Spleen (tissue), 7 donors: ENCODE data around the gene TTC28.
"Not testable (repeated sequence)": the region's sequence is repeated elsewhere in the genome, so short reads cannot be mapped to it uniquely, and the experiment has no call there.

Experiments used
- POLR2A ChIP-seq, 3 donors: fragments of 450-650 bp; IDR thresholded peaks; one replicate each; pipeline ENCODE4 v1.5.1; 2017; ENCODE audit warnings: antibody characterized with exemption in 3 of 3, mild to moderate bottlenecking in 1 of 3
- POLR2AphosphoS5 ChIP-seq, 3 donors: sonication (generic); formaldehyde crosslinking; IDR thresholded peaks; one replicate each; pipeline ENCODE4 v1.5.1; 2017; ENCODE audit warnings: antibody characterized with exemption in 3 of 3
- TF ChIP-seq, protein P1 (sequence below), 11 experiments: fragments of 200-600 bp in 7 of 11; fragments of 450-650 bp in 4 of 11; sonication (generic) in 4 of 11; IDR thresholded peaks in 8 of 11; conservative IDR thresholded peaks in 3 of 11; 1 replicate in 7 of 11; 2 replicates in 4 of 11; pipeline versions ENCODE4 v1.4.0 to v1.8.0; 2016 to 2021; ENCODE audit warnings: antibody characterized with exemption in 11 of 11, inconsistent platforms in 4 of 11, mild to moderate bottlenecking in 1 of 11
- donor health status: DM: no; HTN: no; CAD: no; lungs with moderate emphysema.
- donor health status: DM: no; HTN: no; CAD: no.
- donor health status: DM: no; HTN: no; CAD: no.

DNA sequence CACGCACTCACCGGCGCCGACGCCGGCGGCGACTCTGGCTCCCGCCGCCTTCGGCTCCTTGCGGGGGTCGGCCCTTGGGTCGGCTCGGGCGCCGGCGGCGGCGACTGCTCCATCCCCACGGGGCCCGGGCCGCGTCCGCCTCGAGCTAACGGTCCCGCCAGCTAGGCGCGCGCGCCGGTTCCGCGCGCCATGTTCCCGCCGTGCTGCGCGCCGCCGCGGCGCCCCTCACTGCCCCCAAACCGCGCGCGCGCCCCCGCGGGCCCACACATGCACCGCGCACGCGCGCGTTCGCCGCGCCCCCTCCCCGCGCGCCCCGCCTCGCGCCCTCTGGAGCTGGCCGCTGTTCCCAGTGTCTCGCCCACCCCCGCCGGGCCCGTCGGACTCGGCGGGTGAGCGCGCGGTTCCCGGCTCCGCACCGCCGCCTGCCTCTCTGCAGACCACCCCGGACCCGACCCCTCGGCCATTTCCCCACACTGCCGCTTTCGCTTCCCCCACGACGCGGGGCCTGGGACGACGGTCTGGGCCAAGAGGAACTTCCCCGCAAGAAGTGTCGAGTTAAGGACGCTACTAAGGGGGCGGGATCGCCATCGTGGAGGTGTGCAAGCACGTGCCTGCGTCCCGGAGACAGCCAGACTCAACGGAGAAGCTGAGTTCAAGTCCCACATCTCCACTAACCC, at the start of gene TTC28:
- TF ChIP-seq, protein P1, sequence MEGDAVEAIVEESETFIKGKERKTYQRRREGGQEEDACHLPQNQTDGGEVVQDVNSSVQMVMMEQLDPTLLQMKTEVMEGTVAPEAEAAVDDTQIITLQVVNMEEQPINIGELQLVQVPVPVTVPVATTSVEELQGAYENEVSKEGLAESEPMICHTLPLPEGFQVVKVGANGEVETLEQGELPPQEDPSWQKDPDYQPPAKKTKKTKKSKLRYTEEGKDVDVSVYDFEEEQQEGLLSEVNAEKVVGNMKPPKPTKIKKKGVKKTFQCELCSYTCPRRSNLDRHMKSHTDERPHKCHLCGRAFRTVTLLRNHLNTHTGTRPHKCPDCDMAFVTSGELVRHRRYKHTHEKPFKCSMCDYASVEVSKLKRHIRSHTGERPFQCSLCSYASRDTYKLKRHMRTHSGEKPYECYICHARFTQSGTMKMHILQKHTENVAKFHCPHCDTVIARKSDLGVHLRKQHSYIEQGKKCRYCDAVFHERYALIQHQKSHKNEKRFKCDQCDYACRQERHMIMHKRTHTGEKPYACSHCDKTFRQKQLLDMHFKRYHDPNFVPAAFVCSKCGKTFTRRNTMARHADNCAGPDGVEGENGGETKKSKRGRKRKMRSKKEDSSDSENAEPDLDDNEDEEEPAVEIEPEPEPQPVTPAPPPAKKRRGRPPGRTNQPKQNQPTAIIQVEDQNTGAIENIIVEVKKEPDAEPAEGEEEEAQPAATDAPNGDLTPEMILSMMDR (IDR thresholded peaks at IDR 0.05 in 8 of 11, conservative IDR thresholded peaks at IDR 0.05 in 3 of 11) = not testable (repeated sequence)
- not testable (repeated sequence) for TF ChIP-seq POLR2A (IDR thresholded peaks at IDR 0.05)
- peak in 2 of 3 donors; percentile 29 for TF ChIP-seq POLR2AphosphoS5 (IDR thresholded peaks at IDR 0.05)
